ENCODE data around the gene NR1H3. TPM values are rescaled to one million over a fixed set of nuclear protein-coding genes. Genes with fewer than 3 reads are reported as not detected.

The NR1H3 gene
- total and polyA plus RNA-seq, 9 donors: 12.9 to 26.2 (median 15.1) TPM

DNA sequence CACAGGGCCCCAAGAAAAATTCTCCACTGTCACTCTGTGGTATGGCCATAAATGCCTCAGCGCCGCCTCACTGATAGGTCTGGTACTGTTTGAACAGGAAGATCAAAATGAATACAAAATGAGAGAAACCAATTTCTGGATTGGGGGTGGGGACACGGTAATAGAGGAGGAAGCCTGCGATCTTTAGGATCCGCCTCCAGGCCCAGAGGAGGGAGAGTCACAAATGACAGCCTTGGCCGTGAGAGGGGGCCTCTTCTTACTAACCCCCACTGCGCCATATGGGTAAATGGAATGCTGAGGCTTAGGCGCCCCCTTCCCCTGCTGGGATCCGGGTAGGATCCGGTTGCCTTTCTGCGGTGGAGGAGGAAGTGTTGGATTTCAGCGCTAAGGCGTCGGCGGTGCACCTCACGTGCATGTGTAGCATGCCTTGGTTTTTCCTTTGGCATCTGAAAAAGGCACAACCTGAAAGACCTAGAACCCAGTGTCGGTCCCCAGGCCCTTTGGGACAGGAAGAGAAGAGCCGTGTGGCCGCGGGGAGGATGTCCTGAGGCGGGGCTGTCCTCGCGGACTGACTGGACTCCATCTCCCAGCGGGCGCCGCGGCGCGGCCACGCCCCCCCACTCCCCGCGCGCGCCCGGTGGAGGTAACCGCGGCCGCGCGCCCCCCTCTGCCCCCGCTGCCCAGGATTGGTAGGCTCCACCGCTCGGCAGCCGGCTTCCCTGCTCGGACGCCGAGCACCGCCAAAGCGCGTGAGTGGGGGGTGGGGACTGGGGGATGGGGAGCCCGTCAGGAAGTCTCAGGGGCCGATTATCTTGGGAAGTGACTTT is 11.4 kb downstream of the NR1H3 start:
- H3K27ac ChIP-seq (ENCODE audit: low read length): peak overlapping the region; percentile 95
- H3K9me3 ChIP-seq (replicated peaks; ENCODE audit: control insufficient read depth, low read depth, low read length): no peaks in the 10 kb centered on the region
- H3K36me3 ChIP-seq (ENCODE audit: control insufficient read depth, insufficient read depth, low read length): peaks cover under 1% of the 10 kb centered on the region
- peaks cover 37% of the 10 kb centered on the region for H3K4me1 ChIP-seq (ENCODE audit: control insufficient read depth, insufficient read depth, low read length)
- no peaks in the 10 kb centered on the region for H3K27me3 ChIP-seq (ENCODE audit: control insufficient read depth, insufficient read depth, low read length)
- peak overlapping the region; percentile 75 for H3K4me3 ChIP-seq (ENCODE audit: low read length)
- WGBS (ENCODE audit: insufficient coverage): under 1% methylated on average over 35 of the region's 52 CpGs
- peak; percentile 93 for DNase-seq

DNA sequence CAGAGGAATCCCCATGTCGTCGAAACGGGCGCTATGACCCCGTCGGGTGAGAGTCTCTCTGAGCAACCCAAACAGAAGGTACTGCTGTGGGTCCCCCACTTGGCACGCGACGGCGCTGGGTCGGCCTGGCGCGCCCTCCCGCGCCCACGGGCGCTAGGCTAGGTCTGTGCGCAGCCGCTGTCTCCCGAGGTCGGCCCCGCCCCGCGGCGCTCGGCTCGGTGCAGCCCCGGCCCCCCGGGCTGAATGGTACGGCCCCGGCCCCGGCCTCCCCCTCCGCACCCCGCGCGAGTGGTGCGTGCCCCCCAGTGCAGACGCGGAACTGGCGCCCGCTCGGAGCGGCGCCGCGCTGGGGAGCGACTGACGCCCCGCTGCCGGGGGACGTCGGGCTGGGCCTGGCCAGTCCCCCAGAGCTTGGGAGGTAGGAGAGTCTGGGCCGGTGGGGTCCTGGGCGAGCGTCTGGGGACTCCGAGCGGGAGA is 12.1 kb downstream of the NR1H3 start, which contains the start of gene MADD:
TSS of gene MADD (plus strand) at position 305 of the 477 bp plus-strand sequence.
- H3K36me3 ChIP-seq (ENCODE audit: control insufficient read depth, insufficient read depth, low read length): peaks cover 7% of the 10 kb centered on the region
- H3K27me3 ChIP-seq (ENCODE audit: control insufficient read depth, insufficient read depth, low read length): no peaks in the 10 kb centered on the region
- peak within 1 kb of the TSS; percentile 75 for H3K4me3 ChIP-seq (ENCODE audit: low read length)
- H3K4me1 ChIP-seq (ENCODE audit: control insufficient read depth, insufficient read depth, low read length): peaks cover 37% of the 10 kb centered on the region
- WGBS (ENCODE audit: insufficient coverage): 0% methylated on average over 50 of the region's 57 CpGs
- peak within 1 kb of the TSS; percentile 95 for H3K27ac ChIP-seq (ENCODE audit: low read length)
- peak; percentile 92 for DNase-seq
- H3K9me3 ChIP-seq (replicated peaks; ENCODE audit: control insufficient read depth, low read depth, low read length): no peaks in the 10 kb centered on the region

DNA sequence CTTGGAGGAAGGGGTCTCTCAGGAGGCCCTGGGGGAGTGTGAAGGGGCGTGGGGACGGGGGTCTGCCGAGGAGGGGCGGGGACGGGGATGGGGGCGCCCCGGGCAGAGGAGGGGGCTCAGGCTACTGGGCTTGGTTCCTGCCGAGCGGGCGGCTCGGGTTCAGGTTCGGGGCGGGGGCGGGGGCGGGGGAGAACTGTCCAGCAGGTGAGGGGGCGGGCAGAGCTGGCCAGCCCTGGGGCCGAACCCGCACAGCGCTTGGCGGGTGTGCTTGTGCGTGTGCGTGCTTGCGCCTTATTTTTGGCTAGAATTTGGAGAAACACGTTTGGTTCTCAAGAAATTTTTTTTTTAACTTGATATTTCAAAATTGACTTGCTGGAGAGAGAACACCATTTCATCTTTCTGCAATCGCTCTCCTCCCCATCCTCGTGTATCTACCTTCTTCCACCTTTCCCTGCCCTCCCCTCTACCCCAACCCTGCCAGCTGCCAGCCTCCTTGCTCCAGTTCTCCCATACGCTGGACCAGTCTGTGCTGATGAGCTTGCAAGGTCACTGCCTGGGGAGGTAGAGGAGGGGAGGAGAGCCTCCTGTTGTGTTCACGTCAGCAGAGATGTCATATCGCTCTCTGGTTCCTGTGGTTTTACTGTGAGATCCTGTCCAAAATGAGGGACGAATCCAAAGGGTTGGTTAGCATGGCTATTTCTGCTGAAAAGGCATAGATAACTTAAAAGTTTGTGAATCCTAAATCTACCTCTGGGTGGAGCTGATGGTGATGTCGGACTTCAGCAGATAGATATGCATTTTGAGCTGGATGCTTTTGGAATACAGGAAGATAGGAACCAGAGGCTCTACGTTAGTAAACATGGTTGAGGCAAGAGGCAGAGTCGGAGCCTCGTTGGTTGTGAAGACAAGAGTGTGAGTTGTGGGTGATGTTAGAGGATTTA is 12.8 kb downstream of the NR1H3 start:
- Histone ChIP-seq H3K27ac (ENCODE audit: low read length) (peak overlapping the region; percentile 89), H3K36me3 (ENCODE audit: control insufficient read depth, insufficient read depth, low read length) (peaks cover 14% of the 10 kb centered on the region), H3K4me3 (ENCODE audit: low read length) (peak overlapping the region; percentile 60), H3K4me1 (ENCODE audit: control insufficient read depth, insufficient read depth, low read length) (peaks cover 37% of the 10 kb centered on the region), H3K9me3 (replicated peaks; ENCODE audit: control insufficient read depth, low read depth, low read length) (no peaks in the 10 kb centered on the region), H3K27me3 (ENCODE audit: control insufficient read depth, insufficient read depth, low read length) (no peaks in the 10 kb centered on the region)
- peak; percentile 53 for DNase-seq
- WGBS (ENCODE audit: insufficient coverage): 2% methylated on average over 16 of the region's 34 CpGs

DNA sequence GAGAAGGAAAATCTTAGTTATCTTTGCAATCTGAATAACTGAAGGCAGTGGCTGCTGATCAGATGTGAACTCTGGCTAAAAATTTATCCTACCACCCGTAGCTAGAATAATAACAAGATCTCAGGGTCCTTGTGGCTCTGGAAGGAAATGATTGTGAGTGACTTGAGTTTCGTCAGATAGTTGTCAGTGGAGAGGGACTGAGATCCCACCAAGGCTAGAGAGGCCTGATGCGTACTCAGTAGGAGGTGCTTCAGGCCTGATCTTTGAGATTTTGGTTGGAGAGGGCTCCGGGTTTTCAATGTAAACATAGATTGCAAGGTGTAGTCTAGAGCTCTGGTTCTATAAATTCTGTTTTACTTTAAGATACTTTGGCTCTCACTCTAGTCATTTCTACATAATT is 13.5 kb downstream of the NR1H3 start:
- 100% methylated on average over 1 of the region's 4 CpGs for WGBS (ENCODE audit: insufficient coverage)
- H3K4me3 ChIP-seq (ENCODE audit: low read length): no peak overlapping the region
- H3K27ac ChIP-seq (ENCODE audit: low read length): peak overlapping the region; percentile 89
- H3K4me1 ChIP-seq (ENCODE audit: control insufficient read depth, insufficient read depth, low read length): peaks cover 37% of the 10 kb centered on the region
- peaks cover 21% of the 10 kb centered on the region for H3K36me3 ChIP-seq (ENCODE audit: control insufficient read depth, insufficient read depth, low read length)
- H3K9me3 ChIP-seq (replicated peaks; ENCODE audit: control insufficient read depth, low read depth, low read length): no peaks in the 10 kb centered on the region
- no peaks in the 10 kb centered on the region for H3K27me3 ChIP-seq (ENCODE audit: control insufficient read depth, insufficient read depth, low read length)
- DNase-seq: no peak

DNA sequence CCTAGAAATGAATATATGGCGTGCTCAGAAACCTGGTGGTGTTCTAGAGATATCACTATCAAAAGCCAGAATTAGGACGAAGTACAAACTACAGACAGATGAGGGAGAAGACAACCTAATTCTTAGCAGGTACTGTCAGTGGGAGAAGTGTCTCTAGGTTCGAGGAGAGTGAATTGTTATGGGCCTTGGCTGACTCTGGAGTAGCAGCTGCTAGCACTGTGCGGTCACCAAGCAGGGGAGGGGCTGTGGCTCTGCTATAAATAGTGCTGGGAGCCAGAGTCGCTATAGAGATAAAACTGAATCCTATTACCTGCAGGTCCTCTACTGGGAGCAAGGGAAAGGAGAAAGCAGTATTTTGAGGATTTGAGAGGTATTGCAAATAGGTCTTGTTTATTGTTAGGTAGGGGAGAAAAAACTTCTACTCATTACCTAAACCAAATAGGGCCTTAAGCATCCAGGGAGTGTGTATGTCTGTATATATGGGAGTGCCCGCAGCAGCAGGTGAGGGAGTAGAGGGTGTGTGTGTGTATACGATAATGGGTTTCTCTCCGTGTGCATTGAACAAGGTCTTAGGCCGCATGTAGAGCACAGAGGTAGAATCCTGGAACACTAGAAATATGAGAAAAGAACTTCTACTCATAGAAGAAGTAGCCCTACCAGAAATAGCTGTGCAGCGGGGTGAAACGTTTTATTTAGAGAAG is 14.3 kb downstream of the NR1H3 start:
- Histone ChIP-seq H3K9me3 (replicated peaks; ENCODE audit: control insufficient read depth, low read depth, low read length) (no peaks in the 10 kb centered on the region), H3K4me3 (ENCODE audit: low read length) (no peak overlapping the region), H3K36me3 (ENCODE audit: control insufficient read depth, insufficient read depth, low read length) (peaks cover 26% of the 10 kb centered on the region), H3K27me3 (ENCODE audit: control insufficient read depth, insufficient read depth, low read length) (no peaks in the 10 kb centered on the region), H3K27ac (ENCODE audit: low read length) (peak overlapping the region; percentile 89), H3K4me1 (ENCODE audit: control insufficient read depth, insufficient read depth, low read length) (peaks cover 37% of the 10 kb centered on the region)
- WGBS (ENCODE audit: insufficient coverage): 59% methylated on average over 4 of the region's 11 CpGs
- peak; percentile 71 for DNase-seq

DNA sequence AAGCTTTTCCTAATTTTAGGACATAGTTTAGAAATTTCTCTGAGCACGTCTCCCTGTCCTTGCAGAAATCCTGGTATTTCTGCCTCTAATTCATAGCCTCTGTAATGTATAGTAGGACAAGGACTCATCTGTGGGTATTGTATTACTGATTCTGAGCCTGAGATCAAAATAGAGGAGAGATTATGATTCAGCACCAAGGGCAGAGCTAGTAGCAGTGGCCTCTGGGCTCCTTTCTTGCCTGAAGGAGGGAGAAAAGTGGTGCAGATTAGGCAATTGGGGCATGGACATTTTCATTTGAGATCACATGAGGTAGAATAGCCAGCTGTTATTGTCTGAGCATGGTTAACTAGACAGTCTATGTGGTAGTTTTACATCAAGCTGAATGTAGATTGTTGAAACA is 14.9 kb downstream of the NR1H3 start:
- DNase-seq: no peak
- no CpG with 5 or more reads among the region's 1 CpG for WGBS (ENCODE audit: insufficient coverage)
- H3K9me3 ChIP-seq (replicated peaks; ENCODE audit: control insufficient read depth, low read depth, low read length): no peaks in the 10 kb centered on the region
- H3K4me3 ChIP-seq (ENCODE audit: low read length): no peak overlapping the region
- H3K4me1 ChIP-seq (ENCODE audit: control insufficient read depth, insufficient read depth, low read length): peaks cover 35% of the 10 kb centered on the region
- H3K27ac ChIP-seq (ENCODE audit: low read length): peak overlapping the region; percentile 89
- H3K36me3 ChIP-seq (ENCODE audit: control insufficient read depth, insufficient read depth, low read length): peaks cover 29% of the 10 kb centered on the region
- H3K27me3 ChIP-seq (ENCODE audit: control insufficient read depth, insufficient read depth, low read length): no peaks in the 10 kb centered on the region

DNA sequence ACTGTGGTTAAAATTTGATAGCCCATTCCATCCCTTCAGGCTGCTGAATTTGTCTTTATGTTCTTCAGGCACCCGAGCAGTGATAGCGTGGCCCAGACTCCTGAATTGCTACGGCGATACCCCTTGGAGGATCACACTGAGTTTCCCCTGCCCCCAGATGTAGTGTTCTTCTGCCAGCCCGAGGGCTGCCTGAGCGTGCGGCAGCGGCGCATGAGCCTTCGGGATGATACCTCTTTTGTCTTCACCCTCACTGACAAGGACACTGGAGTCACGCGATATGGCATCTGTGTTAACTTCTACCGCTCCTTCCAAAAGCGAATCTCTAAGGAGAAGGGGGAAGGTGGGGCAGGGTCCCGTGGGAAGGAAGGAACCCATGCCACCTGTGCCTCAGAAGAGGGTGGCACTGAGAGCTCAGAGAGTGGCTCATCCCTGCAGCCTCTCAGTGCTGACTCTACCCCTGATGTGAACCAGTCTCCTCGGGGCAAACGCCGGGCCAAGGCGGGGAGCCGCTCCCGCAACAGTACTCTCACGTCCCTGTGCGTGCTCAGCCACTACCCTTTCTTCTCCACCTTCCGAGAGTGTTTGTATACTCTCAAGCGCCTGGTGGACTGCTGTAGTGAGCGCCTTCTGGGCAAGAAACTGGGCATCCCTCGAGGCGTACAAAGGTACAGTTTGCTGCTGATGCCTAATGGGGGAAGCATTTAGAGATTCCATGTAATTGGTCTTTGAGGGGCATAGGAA is 16.9 kb downstream of the NR1H3 start:
- no peak for DNase-seq
- H3K4me3 ChIP-seq (ENCODE audit: low read length): no peak overlapping the region
- no peaks in the 10 kb centered on the region for H3K9me3 ChIP-seq (replicated peaks; ENCODE audit: control insufficient read depth, low read depth, low read length)
- WGBS (ENCODE audit: insufficient coverage): 94% methylated on average over 23 of the region's 28 CpGs
- H3K27ac ChIP-seq (ENCODE audit: low read length): no peak overlapping the region
- peaks cover 41% of the 10 kb centered on the region for H3K36me3 ChIP-seq (ENCODE audit: control insufficient read depth, insufficient read depth, low read length)
- no peaks in the 10 kb centered on the region for H3K27me3 ChIP-seq (ENCODE audit: control insufficient read depth, insufficient read depth, low read length)
- H3K4me1 ChIP-seq (ENCODE audit: control insufficient read depth, insufficient read depth, low read length): peaks cover 19% of the 10 kb centered on the region

DNA sequence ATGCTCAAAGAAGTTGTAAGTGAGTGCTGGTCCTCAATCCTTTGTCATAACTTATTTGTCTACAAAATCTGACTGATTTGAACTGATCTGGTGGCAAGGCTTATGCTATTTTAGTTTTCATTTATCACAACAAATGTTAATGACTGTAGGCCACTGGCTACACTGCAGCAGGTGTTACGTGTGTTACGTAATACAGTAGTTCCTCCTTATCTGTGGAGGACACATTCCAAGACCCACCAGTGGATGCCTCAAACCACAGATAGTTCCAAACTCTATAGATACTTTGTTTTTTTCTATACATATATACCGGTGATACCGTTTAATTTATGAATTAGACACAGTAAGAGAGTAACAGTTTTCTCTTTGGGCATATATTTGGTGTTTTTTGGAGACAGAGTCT is 19.1 kb downstream of the NR1H3 start:
- WGBS (ENCODE audit: insufficient coverage): no CpG with 5 or more reads among the region's 4 CpGs
- Histone ChIP-seq H3K9me3 (replicated peaks; ENCODE audit: control insufficient read depth, low read depth, low read length) (no peaks in the 10 kb centered on the region), H3K4me1 (ENCODE audit: control insufficient read depth, insufficient read depth, low read length) (peaks cover 7% of the 10 kb centered on the region), H3K27me3 (ENCODE audit: control insufficient read depth, insufficient read depth, low read length) (no peaks in the 10 kb centered on the region), H3K4me3 (ENCODE audit: low read length) (no peak overlapping the region), H3K36me3 (ENCODE audit: control insufficient read depth, insufficient read depth, low read length) (peaks cover 54% of the 10 kb centered on the region), H3K27ac (ENCODE audit: low read length) (no peak overlapping the region)
- no peak for DNase-seq

DNA sequence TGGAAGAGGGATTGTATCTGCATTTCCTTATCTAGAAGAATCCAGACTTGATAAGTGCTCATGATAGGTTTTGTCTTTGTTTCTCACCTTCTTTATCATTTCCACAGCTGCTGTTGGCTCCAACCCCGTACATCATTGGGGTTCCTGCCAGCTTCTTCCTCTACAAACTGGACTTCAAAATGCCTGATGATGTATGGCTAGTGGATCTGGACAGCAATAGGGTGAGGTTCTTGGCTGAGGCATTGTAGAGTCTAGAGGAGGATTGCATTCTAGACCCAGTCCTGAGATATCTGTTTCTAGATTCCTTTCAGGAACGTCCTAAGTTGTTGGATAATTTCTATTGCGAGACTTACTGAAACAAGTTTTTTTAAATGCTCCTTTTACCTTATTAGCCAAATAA is 20.3 kb downstream of the NR1H3 start:
- no CpG with 5 or more reads among the region's 3 CpGs for WGBS (ENCODE audit: insufficient coverage)
- no peak overlapping the region for H3K27ac ChIP-seq (ENCODE audit: low read length)
- peaks cover 64% of the 10 kb centered on the region for H3K36me3 ChIP-seq (ENCODE audit: control insufficient read depth, insufficient read depth, low read length)
- no peaks in the 10 kb centered on the region for H3K27me3 ChIP-seq (ENCODE audit: control insufficient read depth, insufficient read depth, low read length)
- DNase-seq: no peak
- H3K4me3 ChIP-seq (ENCODE audit: low read length): no peak overlapping the region
- no peaks in the 10 kb centered on the region for H3K4me1 ChIP-seq (ENCODE audit: control insufficient read depth, insufficient read depth, low read length)
- H3K9me3 ChIP-seq (replicated peaks; ENCODE audit: control insufficient read depth, low read depth, low read length): no peaks in the 10 kb centered on the region
